BJ (cell line): Measurements from ENCODE around the gene RNF44. TPM values are rescaled to one million over a fixed set of nuclear protein-coding genes. Genes with fewer than 3 reads are reported as not detected.
A peak's percentile ranks its signal among the peaks of the same experiment; 100 is the strongest.

Source experiments
- CTCF ChIA-PET: fragments of 350-600 bp; formaldehyde crosslinking; extraction: SDS; loops from one replicate; lab custom pipeline; 2021; ENCODE audit warnings: antibody characterized with exemption, inconsistent platforms; lab: Yijun Ruan, JAX
- POLR2A ChIA-PET: fragments of 300-600 bp; sonication (Branson Sonifier 250); formaldehyde crosslinking; extraction: SDS; loops from one replicate; lab custom pipeline; 2021; ENCODE audit warnings: antibody characterized with exemption; lab: Charles Lee
- DNase-seq: peaks from one replicate; pipeline ENCODE4 v3.0.0-alpha.2; 2011; ENCODE audit warnings: low read depth
- H3K27me3 ChIP-seq: 2 replicates; pipeline ENCODE4 v1.6.0; 2011; ENCODE audit warnings: low read length; ENCODE audit not compliant: control insufficient read depth, insufficient read depth
- H3K36me3 ChIP-seq: 2 replicates; pipeline ENCODE4 v1.5.1; 2011; ENCODE audit warnings: low read length; ENCODE audit not compliant: control insufficient read depth, insufficient read depth
- H3K4me3 ChIP-seq: 2 replicates; pipeline ENCODE4 v1.5.1; 2011; ENCODE audit warnings: low read depth, mild to moderate bottlenecking, control low read depth, low read length
- CTCF ChIP-seq: IDR thresholded peaks from 2 replicates; pipeline ENCODE4 v1.5.1; 2011; ENCODE audit warnings: low read depth, mild to moderate bottlenecking, control low read depth, inconsistent platforms, low read length, moderate library complexity; ENCODE audit not compliant: insufficient read depth
- polyA plus RNA-seq: library from polyadenylated mRNA; depleted of rRNA; stranded (reverse); fragments of >200 nt; gene quantifications from 2 replicates; pipeline ENCODE4 v1.2.3, GENCODE V29; 2011

The RNF44 gene
- polyA plus RNA-seq, 1 experiment, result 6.0 TPM

GRCh38 chr5:176543428-176544182 lies 6.4 kb upstream of the RNF44 start:
- no peaks in the 10 kb centered on the region; the same call in 1 of the 2 replicates for H3K27me3 ChIP-seq
- CTCF ChIA-PET, result interaction anchor here (0.6 to 2.0 kb wide), 9 partner anchors 10 to 128 kb away, joined by 3 to 6 read pairs (median 5); partner anchors contain the start of gene CLTB
- POLR2A ChIA-PET, result no interaction called here
- H3K4me3 ChIP-seq, result peak overlapping the region; percentile 47
- DNase-seq, result no peak
- TF ChIP-seq CTCF, result no peak
- no peaks in the 10 kb centered on the region for H3K36me3 ChIP-seq

GRCh38 chr5:176542596-176543427 lies 5.6 kb upstream of the RNF44 start:
- CTCF ChIA-PET, result interaction anchor here (0.5 to 2.0 kb wide), 11 partner anchors 9 to 127 kb away, joined by 3 to 6 read pairs (median 5); partner anchors contain the start of gene CLTB
- Histone ChIP-seq H3K36me3 (no peaks in the 10 kb centered on the region), H3K4me3 (peak overlapping the region; percentile 47), H3K27me3 (no peaks in the 10 kb centered on the region; the same call in 1 of the 2 replicates)
- no peak for DNase-seq
- POLR2A ChIA-PET, result no interaction called here
- no peak for TF ChIP-seq CTCF

- H3K4me3 ChIP-seq, result peak overlapping the region; percentile 47
- POLR2A ChIA-PET, result no interaction called here
- no peak for TF ChIP-seq CTCF
- no peak for DNase-seq
- CTCF ChIA-PET, result interaction anchor here (0.6 to 2.0 kb wide), 5 partner anchors 26 to 127 kb away, joined by 3 to 6 read pairs (median 5); partner anchors contain the start of gene CLTB
- no peaks in the 10 kb centered on the region for H3K36me3 ChIP-seq
- no peaks in the 10 kb centered on the region; the same call in 1 of the 2 replicates for H3K27me3 ChIP-seq
Observed at GRCh38 chr5:176542135-176542595, 5.0 kb upstream of the RNF44 start.

GRCh38 chr5:176541338-176542134 lies 4.3 kb upstream of the RNF44 start:
- CTCF ChIA-PET, result interaction anchor here (0.8 kb wide), 1 partner anchor 32 kb away, joined by 3 read pairs; no protein-coding TSS in a partner anchor
- TF ChIP-seq CTCF, result no peak
- DNase-seq, result no peak
- Histone ChIP-seq H3K4me3 (no peak overlapping the region), H3K36me3 (no peaks in the 10 kb centered on the region), H3K27me3 (no peaks in the 10 kb centered on the region; the same call in 1 of the 2 replicates)
- POLR2A ChIA-PET, result no interaction called here
